ENCODE measurements around the gene PPFIA3.
"Not testable (repeated sequence)": the region's sequence is repeated elsewhere in the genome, so short reads cannot be mapped to it uniquely, and the experiment has no call there.

Gene PPFIA3

DNA sequence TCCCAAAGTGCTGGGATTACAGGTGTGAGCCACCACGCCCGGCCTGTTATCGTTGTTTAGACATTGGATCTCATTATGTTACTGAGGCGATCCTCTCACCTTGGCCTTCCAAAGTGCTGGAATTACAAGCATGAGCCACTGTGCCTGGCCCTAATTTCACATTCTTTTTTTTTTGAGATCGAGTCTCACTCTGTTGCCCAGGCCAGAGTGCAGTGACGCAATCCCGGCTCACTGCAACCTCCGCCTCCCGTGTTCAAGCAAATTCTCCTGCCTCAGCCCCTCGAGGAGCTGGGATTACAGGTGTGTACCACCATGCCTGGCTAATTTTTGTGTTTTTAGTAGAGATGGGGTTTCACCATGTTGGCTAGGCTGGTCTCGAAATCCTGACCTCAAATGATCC lies 3.9 kb downstream of the PPFIA3 start:
- not testable (repeated sequence) for DNase-seq

GRCh38 chr19:49125025-49125731 lies 5.8 kb downstream of the PPFIA3 start:
- no peak for DNase-seq

DNA sequence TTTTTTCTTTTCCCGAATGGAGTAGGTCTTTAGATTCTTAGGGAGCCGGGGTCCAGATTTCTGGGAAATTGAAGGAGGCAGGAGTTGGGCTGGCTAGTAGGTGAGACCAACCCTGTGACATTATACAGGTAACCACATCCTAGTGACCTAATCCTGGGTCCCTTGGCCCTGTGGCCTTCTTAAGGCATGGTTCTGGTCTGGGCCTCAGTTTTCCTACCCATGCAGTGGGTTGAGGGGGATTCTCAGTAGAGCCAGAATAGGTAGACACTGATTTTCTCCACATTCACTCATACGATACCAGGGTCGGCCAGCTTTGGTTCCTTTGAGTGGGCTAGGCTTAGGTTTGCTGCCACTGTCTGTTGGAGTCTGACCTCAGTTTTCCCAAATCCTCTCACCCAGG lies 7.2 kb downstream of the PPFIA3 start:
- DNase-seq = no peak

DNA sequence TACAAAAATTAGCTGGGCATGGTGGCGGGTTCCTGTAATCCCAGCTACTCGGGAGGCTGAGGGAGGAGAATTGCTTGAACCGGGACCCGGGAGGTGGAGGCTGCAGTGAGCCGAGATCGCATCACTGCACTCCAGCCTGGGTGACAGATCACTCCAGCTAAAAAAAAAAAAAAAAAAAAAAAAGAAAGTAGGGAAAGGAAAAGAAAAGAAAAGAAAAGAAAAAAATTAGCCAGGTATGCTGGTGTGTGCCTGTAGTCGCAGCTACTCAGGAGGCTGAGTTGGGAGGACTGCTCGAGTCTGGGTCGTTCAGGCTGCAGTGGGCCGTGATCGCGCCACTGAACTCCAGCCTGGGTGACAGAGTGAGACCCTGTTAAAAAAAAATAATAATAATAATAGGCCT lies 7.9 kb downstream of the PPFIA3 start:
- not testable (repeated sequence) for DNase-seq

DNA sequence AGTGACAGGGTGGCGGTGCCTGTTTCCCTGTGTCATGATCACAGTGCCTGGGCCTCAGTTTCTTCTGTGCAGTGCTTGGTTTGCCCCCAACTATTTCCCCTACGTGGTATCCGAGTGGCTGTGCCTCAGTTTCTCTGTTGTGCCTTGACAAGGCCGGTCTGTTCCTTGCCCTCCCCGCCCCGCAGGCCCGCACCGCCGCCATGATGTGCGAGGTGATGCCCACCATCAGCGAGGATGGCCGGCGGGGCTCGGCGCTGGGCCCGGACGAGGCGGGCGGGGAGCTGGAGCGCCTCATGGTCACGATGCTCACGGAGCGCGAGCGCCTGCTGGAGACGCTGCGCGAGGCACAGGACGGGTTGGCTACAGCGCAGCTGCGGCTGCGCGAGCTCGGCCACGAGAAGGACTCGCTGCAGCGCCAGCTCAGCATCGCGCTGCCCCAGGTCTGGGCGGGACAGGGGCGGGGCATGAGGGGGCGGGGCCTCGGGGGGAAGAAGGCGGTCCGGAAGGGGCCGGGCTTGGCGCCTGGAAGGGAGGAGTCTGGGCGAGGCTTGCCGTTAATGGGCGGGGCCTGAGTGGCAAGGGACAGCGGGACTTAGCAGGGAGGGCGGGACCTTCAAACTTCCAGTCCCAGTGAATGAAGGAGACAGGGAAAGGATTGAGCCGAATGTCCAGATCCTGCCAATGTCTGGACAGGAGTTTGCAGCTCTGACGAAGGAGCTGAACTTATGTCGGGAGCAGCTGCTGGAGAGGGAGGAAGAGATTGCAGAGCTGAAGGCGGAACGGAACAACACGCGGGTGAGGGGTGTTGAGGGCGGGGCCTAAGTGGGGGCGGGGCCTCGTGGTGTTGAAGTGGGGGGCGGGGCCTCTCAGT lies 8.6 kb downstream of the PPFIA3 start:
- DNase-seq = peak; percentile 44 to 98 (median 94)

GRCh38 chr19:49128545-49129237 lies 9.3 kb downstream of the PPFIA3 start:
- DNase-seq = no peak

DNA sequence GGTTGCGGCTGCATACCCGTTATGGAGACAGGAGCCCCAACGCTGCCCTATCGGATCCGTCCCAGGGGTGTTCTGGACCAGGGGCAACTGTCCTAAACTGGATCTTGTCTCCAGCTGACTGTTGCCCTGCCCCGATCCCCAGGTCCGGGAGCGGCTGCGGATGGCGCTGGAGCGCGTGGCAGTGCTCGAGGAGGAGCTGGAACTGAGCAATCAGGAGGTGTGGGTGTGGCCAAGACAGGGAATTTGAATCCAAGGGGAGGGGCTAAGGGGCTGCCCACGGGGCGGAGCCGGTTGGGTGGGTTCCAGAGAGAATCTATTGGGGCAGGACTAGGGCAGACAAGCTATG lies 9.9 kb downstream of the PPFIA3 start:
- no peak for DNase-seq

- DNase-seq = peak in 1 of 51 donors; percentile 25
These were observed 11.0 kb downstream of the PPFIA3 start for GRCh38 chr19:49130325-49130724.

DNA sequence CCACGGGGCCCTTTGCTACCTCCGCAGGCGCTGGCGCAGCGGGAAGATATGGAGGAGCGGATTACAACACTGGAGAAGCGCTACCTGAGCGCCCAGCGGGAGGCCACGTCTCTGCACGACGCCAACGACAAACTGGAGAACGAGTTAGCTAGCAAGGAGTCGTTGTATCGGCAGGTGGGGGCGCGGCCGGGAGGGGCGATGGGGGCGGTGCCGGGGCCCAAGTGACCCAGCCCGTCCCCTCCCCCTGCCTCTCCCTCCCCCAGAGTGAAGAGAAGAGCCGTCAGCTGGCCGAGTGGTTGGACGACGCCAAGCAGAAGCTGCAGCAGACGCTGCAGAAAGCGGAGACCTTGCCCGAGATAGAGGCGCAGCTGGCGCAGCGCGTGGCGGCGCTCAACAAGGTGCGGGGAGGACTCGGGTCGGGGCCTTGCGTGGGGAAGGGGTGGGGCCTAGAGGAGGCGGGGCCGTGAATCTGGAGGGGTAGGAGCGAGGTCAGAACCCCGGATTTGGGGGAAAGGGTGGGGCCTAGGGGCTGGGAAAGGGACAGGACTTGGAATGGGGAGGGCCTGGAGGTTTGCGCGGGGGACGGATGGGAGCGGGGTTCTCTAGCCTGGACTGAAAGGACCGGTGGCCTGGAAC lies 13.7 kb downstream of the PPFIA3 start:
- no peak for DNase-seq

GRCh38 chr19:49133621-49134454 lies 14.5 kb downstream of the PPFIA3 start:
- peak in 4 of 51 donors; percentile 18 to 44 (median 26) for DNase-seq

DNA sequence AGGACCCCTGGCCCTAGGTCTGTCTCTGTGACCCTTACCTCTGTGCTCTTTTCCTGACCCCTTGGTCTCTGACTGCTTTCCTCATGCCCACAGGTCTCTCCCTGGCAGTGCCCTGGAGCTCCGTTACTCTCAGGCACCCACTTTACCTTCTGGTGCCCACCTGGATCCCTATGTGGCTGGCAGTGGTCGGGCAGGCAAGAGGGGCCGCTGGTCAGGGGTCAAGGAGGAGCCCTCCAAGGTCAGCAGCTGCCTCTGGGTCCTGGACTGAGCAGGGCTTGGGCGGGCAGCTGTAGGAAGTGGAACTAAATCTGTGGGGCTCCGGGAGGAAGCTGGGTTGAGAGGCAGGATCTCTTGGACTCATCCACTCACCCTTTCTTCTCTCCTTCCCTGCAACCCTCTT lies 16.3 kb downstream of the PPFIA3 start:
- no peak for DNase-seq

DNA sequence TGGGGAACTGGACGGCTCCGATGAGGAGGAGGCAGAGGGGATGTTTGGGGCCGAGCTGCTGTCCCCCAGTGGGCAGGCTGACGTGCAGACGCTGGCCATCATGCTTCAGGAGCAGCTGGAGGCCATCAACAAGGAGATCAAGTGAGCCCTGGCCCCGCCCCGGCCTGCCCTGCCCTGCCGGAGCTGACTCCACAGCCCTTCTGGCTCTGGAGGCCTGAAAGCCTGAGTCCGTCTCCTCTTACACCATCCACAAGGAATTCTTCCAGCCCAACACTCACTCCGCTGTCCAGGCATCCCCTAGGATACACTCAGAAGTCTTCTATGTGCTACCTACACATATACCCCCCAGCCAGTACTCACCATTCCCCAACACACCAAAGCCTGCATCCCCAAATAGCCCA lies 17.4 kb downstream of the PPFIA3 start:
- no peak for DNase-seq

GRCh38 chr19:49140951-49141350 lies 21.6 kb downstream of the PPFIA3 start:
- no peak for DNase-seq

DNA sequence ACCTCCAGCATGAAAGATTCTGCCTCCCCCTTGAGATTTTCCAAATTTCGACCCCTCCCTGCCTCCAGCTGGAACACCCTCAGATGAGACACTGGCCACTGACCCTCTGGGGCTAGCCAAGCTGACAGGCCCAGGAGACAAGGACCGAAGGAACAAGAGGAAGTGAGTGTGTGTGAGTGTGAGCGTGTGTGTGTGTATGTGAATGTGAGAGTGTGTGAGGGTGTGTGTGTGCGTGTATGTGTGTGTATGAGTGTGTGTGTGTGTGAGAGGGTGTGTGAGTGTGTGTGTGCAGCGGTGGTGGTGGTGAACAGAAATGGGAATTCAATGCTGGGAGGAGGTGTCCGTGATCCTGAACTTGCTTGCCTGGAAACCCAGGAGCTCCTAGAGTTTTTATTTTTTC lies 22.0 kb downstream of the PPFIA3 start:
- no peak for DNase-seq

- DNase-seq = peak in 50 of 51 donors; percentile 37 to 93 (median 85)
These were observed 23.6 kb downstream of the PPFIA3 start for GRCh38 chr19:49142866-49143335.

GRCh38 chr19:49145573-49146407 lies 26.4 kb downstream of the PPFIA3 start:
- peak; percentile 34 to 92 (median 75) for DNase-seq

GRCh38 chr19:49146408-49146770 lies 27.0 kb downstream of the PPFIA3 start:
- DNase-seq = peak in 13 of 51 donors; percentile 20 to 77 (median 57)

GRCh38 chr19:49148044-49148682 lies 28.8 kb downstream of the PPFIA3 start:
- DNase-seq = no peak
